HG03039 (cell line): ENCODE data around the gene CHRNA7.

Source experiments
- ATAC-seq: cut with Tn5 transposase; IDR thresholded peaks from one replicate; pipeline ENCODE4 v1.9.1; 2021; ENCODE audit warnings: mild to moderate bottlenecking, moderate library complexity; ENCODE audit not compliant: unreplicated experiment

CHRNA7 gene

DNA sequence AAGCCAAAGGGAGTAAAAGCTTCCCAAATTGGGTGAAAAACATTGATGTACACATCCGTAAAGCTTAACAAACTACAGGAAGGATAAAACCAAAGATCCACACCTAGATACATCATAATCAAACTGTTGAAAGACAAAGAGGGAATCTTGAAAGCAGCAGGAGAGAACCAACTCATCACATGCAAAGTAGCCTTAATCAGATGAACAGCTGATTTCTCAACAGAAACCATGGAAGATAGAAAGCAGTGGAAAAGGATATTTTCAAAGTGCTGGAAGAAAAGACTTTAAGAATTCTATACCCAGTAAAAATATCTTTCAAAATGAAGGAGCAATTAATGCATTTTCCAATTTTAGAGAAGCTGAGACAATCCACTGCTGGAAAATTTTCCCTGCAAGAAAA is 36.8 kb downstream of the CHRNA7 start:
- no peak for ATAC-seq

DNA sequence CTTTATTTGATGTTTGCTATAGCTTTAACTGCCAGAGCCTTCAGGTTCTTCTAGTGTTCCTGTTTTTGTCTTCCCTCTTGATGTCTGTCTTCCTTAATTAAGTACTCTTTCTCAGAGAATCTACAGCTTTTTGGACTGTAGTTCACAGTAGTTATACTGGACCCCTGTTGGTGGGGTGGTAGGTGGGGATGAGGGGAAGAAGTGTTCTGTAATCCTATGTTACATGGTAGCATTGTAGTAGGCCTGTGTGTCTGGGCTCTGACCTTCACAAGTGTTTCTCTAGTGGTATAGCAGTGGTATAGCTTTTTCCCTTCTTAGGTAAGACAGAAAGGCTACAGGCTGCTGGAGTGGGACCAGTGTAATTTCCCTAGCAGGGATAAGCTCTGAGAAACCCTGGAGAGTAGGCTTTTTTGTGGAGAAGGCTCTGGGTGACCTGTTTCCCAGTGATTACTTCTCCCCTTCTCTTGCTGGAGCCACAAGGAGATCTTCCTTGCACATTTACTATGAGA is 59.6 kb downstream of the CHRNA7 start:
- no peak for ATAC-seq

DNA sequence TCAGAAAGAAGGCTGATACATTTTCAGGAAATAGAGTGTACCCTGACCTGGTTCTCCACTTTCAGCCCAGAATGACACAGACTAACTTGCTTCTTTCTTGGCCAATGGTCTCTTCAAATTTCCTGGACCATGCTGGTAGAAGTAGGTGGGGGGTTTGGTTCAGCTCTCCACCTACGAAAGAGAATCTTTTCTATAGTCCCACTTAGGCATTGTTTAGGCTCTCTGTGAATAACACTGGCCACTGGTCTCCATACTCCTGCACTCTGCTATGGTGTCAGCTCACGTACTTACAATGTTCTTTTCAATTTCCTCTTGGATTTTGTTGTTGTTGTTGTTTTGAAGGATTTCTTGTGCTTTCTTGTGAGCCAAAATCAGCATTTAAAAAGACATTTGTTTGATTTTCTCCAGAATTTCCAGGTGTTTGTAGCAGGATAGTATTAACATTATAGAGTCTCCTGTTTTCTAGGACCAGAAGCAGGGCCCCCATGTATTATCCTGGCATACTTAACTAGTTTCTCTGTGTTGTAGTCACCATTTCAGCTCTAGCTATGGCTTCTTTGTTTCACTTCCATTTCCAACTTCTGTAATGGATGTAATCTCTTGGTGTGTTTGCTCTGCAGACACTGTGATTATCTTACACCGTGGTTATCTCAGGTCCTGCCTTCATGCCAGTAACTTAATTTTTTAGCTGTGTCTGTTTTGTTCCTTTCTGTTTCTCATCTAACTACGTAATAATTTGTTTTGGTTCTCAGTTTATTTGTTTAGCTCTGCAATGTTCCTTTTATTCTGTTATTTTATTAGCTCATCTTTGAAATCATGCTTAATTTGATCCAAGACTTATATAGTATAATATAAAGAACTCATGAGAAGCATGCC is 61.4 kb downstream of the CHRNA7 start:
- no peak for ATAC-seq

DNA sequence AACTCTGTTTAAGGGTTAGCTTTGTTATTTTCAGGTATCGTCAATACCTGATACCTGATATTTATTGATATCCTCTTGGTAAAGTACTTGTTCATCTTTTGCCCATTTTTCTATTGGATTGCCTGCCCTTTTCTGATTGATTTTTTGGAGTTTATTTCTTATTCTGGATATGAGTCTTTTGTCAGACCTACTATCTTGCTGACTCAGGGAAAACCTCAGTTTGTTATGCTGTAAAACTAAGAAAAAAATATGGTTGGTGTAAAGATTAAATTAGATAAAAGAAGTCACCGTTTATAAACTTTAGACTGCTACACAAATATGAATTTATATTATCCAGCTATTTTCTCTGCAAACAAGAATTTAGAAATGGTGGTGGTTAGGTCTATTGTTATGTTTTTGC is 65.9 kb downstream of the CHRNA7 start:
- no peak for ATAC-seq

DNA sequence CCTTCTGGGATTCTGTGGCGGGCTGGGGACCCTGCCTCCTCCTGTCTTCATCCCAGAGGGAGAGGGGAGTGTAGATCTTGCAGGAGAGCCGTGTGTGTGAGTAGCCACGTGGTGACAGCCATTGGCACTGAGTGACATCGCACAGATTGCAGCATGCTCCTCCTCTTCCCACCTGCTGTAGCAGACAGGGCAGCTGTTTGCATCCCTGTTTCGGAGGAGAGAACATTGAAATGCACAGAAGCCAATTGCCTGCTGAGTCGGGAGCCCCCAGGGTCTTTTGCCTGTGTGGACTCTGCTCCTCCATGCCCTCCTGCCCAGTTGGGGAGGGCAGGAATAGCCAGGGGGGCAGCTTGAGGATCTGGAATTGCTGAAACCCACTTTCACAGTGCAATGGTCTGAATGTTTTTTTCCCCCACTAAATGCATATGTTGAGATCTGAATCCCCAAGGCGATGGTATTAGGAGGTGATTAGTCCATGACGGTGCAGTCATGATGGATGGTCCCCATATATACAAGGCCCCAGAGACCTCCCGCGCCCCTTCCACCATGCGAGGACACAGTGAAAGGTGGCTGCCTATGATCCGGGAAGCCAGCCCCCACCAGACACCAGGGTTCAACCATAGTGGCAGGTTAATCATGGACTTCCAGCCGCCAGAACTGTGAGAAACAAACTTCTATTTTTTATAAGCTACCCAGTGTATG is 66.8 kb downstream of the CHRNA7 start:
- no peak for ATAC-seq

GRCh38 chr15:32098033-32098432 is 67.7 kb downstream of the CHRNA7 start:
- ATAC-seq = no peak

DNA sequence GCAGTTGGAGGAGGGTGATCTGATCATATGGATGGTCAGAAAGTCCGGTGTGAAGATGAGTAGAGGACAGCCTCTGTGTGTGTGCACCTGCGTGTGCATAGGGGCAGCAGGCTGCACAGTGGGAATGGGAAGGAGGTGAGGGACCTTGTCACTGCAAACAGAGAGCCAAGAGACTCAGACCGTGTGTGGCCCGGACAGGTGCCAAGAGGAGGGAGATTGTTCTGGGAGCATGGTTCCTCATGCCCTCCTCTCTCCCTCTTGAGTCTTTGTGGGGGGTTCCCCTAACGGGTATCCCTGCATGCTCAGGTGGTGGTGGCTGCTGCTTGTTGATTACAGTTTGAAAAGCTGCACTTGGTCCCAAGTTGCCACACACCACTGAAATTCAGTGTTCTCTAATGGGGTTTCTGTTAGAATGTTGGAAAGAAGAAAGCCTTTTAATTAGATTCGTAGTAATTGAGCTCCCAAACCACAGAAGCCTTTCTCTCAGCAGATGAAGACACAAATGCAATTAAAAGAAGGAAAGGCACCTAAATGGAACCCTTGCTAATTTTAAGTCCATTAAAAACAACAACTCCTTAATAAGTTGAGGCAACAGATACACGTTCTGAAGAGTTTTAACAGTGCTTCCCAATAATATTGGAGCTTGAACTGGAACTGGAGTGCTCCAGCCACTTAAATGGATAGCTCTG is 68.9 kb downstream of the CHRNA7 start:
- no peak for ATAC-seq

- no peak for ATAC-seq
These were observed 69.8 kb downstream of the CHRNA7 start for GRCh38 chr15:32099956-32100684.

DNA sequence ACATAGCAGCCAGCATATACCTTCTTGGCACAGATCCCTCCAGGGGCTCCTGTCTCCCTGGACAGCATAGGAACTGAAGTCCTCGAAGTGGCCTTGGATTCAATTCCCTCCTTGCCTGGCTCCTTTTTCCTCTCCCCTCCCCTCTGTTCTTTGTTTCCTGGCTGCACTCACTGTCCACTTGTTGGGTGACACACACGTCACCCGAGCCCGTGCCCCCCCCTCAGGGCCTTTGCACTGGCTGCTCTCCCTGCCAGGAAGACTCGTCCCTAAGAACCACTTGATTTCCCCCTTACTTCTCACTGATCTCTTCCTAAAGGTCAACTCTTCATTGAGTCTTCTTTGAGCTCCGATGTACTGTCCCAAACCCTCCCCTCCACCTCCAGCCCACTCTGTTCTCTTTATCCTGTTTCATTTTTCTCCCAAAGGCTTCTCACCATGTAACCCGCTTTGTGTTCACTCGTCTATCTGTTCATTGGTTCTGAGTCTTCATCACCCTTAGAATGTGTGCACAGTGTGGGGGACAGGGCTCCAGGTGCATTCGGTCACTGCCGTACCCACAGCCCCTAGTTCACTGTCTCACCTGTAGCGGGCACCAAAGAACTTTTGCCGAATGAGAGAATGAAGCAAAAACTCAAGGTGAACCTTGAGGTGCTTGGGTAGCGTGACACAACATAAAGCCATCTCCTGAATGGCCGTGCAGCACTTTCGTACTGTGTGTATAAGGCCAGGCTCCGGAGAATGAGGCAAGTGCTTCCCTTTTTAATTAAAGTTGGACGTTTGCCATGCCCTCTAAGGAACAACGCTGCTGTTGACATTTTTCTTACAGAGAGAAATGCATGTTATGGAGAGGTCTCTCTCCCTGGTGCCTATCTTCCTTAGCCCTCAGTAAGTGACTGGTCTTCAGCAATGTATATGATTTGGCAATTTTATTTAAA is 74.0 kb downstream of the CHRNA7 start:
- ATAC-seq = no peak

- ATAC-seq = no peak
These were observed 75.2 kb downstream of the CHRNA7 start for GRCh38 chr15:32105258-32106241.

DNA sequence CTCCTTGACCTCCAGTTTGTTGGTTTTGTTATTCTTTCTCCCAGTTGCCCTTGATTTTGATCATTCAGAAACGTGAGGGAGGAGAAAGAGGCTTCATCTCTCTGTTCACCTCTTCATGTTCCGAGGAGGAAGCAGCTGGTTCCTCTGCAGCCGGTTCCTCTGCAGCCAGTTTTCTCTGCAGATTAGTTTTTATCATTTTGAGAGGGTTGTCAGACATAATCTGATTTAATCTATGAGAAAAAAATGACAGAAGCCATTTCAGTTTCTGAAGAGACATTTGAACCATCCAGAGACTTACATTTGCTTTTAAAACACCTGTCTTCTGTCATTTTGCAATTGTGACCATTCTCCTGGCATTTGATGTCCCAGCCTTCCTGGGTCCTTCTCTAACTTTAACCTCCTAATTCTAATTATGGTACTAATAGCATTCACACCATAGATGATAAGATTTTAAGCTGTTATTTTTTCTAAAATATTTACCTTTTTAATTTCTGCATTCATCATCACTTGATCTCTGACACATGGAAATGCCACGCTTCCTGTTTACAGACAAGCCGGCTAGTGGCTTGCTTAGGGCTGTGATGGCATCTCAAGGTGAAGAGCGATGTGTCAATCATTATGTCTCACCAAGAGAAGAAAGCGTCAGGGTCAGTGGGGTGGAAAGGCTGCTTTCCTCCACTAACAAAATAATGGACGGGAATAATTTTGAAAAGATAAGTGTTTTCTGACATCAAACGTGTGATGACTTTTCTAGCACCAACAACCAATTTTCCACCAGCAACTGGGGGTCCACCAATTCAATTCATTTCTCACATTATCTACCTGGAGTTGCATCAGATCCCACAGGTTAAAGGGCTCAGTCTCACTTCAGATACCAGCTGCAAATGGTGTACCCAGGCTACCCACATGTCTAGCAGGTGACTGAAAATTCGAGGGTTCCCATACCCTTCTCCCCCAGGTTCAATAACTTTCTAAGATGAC is 76.4 kb downstream of the CHRNA7 start:
- ATAC-seq = no peak

- no peak for ATAC-seq
These were observed 77.3 kb downstream of the CHRNA7 start for GRCh38 chr15:32107477-32108080.

GRCh38 chr15:32108661-32109060 is 78.3 kb downstream of the CHRNA7 start:
- no peak for ATAC-seq

- ATAC-seq = no peak
These were observed 81.8 kb downstream of the CHRNA7 start for GRCh38 chr15:32112101-32112500.

GRCh38 chr15:32113224-32113623 is 82.9 kb downstream of the CHRNA7 start:
- ATAC-seq = no peak

GRCh38 chr15:32117122-32117521 is 86.8 kb downstream of the CHRNA7 start:
- ATAC-seq = no peak

DNA sequence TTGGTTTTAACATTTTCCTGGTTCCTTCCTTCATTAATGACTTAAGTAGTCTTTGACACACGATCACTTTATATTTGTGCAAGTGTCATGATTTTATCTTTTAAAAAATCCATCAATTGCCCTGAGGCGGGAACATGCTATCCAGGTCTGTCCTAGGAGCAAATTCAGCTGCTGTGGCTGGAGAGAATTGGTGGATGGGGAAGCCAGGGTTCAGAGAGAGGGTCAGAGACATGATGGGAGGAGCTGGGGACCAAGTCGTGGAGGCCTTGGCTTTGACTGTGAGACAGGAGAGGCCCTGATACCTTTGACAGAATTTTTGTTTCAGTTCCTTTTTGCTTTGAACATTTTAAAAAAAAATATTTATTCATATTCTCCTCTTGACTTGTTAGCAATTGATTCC is 89.0 kb downstream of the CHRNA7 start:
- ATAC-seq = no peak
